HG03175 (cell line): ENCODE results near the gene CDT1.

ENCODE experiments used
- ATAC-seq: cut with Tn5 transposase; IDR thresholded peaks from one replicate; pipeline ENCODE4 v1.9.1; 2021; ENCODE audit warnings: mild to moderate bottlenecking, moderate library complexity; ENCODE audit not compliant: unreplicated experiment

CDT1 gene

DNA sequence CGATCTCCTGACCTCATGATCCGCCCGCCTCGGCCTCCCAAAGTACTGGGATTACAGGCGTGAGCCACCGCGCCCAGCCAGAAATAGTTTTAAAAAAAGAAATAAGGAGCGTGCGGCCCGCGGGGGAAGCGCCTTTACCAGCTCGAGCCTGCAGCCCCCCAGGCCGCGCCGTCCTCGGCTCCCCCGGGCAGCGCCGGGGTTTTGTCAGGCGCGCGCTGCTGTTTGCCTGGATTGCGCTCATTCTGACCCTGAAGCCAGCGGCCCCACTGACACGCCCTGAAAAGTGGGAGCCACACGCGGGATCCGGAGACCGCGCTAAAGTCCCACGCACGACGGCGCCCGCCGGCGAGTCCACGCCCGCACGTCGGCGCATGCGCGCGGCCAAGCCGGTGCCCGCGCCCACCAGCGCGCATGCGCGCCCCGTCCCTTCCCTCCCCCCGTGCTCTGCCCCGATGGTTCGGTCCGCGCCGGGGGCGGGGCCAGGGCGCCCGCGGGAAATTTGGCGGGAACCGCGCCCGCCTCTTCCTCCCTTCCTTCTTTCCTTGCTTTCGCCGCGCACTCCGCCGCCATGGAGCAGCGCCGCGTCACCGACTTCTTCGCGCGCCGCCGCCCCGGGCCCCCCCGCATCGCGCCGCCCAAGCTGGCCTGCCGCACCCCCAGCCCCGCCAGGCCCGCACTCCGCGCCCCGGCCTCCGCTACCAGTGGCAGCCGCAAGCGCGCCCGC, at the start of gene CDT1:
Gene CDT1, plus strand, starts transcription at position 526 of the 724 bp plus-strand sequence. Its CDS starts 43 bp downstream, at position 569.
- ATAC-seq: peak; percentile 57

DNA sequence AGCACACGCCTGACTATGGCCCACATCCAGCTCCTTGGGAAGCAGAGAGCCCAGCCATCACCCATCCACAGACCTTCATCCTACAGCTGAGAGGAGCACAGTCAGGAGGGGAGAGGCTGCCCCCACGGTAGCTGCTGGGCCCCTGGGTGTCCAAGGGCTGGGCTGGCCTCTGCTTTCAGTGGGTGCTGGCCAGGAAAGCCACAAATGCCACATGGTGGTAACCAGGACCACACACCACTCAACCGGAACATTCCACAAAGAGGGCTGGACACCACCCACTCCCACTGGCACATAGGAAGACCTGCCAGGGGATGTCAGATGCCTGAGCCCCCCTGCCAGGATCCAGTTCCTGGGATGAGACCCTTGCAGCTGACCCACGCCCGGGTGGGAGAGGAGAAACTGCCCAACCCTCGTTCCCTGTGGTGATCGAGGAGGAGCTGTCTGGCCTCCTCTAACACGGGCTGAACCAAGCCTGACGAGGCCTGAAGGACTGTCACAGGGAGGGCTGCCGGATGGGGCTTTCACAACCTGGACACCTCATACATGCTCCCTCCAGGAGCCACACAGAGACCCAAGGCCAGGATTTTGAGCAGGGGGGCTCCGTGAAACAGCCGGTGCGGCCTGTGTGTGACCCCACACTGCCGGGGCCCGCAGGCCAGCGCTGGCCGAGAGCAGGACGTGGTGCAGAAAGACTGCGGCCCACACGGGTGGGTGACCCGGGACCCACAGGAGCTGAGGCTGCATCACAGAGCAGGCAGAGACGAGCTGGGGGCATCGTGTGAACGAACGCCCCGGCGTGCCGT, 49.3 kb upstream of the CDT1 start:
- no peak for ATAC-seq

DNA sequence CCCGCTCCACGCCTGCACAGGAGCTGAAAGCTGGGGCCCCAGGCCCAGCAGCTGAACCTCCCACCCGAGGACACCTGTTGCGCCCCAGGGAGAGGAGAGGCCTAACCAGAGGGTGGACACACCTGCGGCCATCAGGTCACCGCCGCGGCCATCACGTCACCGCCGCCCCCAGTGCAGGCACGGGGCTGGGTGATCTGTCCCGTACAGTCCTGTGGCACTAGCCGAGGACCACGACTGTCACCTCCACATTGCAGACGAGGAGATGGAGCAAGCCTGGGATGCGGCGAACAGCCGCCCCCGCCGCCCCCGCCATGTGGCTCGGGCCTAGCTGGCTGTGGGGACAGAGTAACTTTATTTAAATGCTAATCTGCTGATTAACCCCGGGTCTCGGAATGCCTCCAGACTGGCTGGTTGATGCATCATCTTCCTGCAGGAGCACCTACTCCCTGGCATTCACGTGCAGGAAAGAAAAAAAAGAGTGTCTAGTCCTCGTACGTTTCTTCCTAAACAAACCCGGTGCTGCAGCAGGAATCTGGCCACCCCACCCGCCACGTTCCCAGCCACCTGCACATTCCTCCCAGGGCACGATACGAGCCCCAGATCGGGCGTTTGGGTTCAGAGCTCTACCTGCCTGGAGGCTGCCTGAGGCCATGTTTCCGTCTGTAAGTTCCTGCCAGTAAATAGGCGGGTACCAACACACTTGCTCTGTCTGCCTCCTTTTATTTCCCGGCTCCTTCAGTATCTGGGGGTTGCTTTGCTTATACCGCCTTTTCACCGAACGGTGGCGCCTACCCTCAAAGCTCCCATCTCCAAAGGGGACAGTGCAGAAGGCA, 48.5 kb upstream of the CDT1 start:
- no peak for ATAC-seq

DNA sequence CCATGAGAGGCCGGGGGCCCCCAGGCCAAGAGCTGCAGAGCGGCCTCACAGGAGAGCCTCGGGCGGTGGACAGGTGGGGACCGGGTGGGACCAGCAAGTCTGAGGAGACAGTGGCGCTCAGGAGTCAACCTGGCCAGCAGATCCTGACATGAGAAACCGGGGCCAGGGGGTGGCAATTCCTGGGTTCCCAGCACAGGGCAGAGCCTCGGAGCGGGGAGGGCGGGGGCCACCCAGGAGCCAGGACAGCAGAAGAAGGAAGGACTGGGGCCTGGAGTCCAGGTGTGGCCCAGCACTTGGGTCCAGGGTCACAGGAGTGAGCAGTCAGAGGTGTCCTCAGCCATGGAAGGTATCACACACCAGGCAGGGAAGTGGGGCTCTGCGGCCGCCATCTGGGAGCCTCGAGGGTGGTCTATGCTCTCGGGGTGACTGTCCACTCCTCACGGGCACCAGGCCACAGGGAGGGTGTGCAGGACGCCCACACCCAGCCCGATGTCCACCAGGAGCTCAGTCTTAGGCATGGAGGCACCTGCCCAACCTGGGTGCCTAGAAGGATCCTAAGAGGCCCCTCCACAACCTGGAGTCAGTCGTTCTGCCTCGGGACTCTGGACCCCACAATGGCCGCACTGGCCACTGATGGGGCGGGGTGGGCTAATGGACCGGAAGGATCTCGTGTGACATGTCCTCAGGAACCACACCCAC, 47.7 kb upstream of the CDT1 start:
- no peak for ATAC-seq

DNA sequence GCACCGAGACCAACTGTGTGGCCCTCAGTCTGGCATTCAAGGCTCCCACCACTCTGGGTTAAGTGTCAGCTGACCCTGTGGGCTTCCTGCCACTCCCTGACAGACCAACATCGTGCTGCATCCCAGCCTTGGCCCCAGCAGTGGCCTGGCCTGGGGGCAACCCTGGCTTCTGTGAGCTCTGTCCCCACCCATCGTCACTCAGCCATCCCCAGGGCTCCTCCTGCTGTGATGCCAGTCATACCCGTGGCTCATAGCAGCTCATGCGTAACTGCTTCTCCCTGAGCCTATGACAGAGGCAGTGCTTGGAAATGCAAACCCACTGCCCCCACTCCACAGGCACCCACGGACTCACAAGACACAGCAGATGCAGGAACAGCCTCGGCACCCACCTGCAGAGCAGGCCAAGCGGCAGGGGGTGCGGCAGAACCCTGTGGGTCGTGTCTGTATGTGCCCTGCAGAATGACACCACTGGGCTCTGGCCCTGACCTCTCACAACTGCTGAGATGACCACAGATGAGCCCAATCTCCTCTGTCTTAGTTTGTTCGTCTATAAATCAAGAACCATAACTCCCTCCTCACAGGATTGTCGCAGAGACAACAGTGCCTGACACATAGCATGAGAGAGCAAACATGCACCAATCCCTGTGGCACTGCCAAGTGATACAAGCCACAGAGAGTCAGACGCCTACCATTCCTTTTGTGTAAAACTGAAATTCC, 45.2 kb upstream of the CDT1 start:
- ATAC-seq: no peak

DNA sequence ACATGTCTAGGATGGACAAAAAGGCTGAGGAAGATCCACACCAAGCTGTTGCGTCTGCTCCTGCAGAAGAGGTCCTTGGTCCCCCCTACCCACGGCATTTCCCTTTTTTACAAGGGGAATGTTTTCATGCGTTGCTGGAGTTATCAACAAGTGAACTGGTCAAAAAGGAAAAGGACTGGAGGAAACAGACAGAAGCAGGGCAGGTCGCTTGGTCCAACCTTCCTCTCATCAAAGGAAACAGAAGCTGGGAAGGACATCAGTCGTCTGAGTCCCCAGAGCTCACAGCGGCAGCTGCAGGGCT, 44.7 kb upstream of the CDT1 start:
- no peak for ATAC-seq

DNA sequence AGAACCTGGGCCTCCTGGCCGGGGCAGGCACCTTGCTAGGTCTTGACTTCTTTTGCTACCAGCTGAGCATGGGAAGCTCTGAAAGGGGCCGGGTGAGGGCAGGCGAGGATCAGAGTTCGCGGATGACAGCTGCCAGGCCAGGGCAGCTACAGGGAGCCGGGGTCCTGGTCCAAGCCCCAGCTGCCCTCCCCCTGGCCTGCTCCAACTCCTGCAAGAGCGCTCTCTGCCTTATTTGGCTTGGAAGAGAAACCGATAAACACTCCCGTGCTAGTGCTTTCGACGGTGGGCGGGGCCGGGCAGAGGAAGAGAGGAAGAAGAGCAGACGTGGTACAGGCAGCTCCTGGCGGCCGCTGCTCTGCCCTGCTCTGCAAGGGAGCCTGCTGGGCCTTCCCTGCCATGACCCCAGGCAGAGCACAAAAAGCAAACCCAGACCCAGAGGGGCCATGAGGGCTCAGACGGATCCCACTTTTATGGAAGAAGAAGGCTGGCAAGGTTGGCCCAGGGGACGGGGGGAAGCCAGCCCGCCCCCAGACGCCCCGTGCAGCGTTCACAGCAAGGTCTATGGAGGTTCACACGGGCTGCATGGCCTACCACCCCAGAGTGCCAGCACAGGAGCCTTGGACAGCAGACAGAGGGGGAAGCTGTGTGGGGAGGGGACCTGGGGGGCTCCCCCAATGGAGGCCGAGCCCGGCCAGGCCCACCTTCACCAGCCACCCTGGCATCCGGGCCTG, 44.2 kb upstream of the CDT1 start:
- no peak for ATAC-seq

DNA sequence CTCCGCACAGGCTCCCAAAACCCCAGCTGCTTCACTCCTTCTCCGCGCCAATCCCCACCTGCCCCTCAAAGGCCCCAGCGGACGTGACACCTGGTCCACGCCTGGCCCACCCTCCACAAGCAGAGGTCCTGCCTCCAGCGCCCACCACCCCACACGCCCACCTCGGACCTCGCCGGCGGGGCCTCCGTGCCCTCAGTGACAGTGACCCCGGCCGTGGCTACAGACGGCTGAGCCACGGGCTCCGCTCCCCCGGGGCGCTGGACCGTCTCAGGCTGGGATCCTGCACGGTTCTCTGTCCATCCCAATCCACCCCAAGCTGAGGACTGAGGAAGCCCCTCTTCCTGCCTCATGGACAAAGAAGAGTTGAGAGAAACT, 43.6 kb upstream of the CDT1 start:
- ATAC-seq: no peak

DNA sequence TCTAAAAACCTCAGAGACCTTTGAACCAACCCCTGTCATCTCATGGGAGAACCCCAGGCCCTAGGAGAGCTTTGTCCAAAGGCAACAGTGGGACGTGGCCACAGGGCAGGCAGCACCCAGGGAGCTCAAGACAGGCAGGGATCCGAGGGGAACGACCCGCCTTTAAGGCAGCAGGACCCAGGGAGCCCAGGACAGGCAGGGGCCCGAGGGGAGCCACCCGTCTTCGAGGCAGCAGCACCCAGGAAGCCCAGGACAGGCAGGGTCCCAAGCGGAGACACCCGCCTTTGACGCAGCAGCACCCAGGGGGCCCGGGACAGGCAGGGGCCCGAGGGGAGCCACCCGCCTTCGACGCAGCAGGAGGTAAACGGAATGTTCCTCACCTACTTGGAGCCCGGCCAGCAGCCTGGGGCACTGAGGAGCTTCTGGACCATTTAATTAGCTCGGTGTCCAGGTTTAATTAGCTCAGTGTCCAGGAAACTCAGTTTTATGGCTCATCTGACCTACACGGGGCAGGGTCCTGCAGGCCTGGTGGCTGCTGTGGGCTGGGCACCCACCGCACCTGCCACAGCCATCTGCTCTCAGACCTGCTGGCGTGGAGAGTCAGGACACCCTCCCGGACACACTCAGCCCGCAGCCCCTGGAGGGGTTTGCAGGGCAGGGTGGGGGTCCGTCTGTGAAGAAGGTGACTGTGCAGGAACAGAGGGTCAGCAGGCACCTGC, 43.0 kb upstream of the CDT1 start:
- no peak for ATAC-seq

DNA sequence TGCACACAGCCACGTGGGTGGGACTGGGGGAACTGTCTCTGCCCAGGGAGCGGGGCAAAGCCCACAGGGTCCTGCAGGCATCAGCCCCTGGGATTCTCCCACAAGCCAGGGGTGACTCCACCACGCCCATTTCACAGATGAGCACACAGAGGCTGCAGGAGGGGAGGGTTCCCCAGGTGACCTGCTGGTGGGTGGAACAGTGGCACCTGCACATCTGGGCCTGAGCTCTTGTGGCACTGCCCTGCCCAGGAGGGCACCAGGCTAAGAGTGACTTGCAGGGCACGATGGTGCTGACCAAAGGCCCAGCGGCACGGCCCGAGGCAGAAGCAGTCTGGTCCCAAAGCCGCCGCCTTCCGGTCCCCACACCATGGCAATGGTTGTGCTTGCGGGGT, 42.5 kb upstream of the CDT1 start:
- ATAC-seq: no peak

DNA sequence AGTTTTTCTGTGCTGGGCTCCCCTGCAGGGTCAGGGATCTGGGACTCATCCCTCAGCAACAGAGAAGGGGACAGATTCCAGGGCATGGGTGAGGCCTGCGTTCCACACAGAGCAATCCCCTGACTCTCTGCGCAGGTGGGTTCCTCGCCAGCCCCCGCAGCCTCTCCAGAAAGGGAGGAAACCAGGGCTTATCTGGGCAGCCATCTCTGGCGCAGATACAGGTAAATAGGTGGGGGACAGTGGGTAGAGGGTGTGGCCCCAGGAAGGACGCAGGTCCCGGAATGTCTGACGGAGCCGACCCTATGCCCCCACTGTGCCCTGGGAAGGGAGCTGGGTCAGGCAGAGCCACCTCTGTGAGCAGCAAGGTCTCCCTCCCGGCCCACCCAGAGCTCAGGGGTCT, 41.8 kb upstream of the CDT1 start:
- no peak for ATAC-seq

DNA sequence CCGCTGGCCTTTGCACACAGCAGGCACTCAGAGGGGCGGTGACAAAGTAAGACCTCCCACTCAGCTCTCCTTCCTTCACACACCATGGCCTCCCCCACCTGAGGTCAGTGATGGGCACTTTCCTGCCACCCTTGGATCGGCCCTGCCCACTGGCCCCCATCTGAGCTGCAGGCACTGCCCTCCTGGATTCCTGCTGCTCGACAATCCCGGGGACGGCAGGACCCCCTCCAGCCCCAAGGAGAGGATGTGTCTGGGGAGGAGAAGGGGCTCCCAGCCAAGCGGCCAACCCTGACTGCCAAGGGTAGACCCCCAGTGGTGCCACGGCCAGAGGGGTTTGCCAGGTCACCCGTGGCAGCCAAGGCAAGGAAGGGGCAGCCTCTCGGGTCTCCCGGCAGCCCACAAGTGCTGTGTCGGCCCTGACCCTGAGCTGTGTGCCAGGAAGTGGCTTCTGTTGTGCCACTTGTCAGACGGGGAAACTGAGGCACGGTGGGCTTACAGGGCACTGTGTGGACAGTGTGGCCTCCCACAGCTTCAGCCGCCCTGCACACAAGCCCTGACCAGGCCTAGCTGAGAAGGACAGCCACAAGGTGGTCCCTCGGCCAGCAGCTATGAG, 41.2 kb upstream of the CDT1 start:
- ATAC-seq: no peak

DNA sequence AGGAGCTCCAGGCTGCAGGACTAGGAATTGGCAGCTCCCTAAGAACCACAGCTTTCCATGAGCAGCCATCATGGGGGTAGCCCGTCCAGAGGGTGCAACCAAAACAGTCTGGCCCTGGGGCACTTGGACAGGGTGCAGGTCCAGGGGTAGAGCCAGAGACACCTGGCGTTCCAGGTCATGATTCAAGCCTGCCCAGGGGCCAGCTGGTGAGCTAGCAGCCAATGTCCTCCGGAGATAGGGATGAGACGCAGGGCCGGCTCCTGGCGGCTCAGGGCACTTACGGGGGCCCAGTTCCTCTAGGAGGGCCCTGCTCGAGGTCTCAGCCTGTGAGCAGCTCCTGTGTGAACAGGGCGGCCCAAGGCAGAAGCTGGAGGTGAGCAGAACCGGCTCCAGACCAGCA, 40.6 kb upstream of the CDT1 start:
- no peak for ATAC-seq

DNA sequence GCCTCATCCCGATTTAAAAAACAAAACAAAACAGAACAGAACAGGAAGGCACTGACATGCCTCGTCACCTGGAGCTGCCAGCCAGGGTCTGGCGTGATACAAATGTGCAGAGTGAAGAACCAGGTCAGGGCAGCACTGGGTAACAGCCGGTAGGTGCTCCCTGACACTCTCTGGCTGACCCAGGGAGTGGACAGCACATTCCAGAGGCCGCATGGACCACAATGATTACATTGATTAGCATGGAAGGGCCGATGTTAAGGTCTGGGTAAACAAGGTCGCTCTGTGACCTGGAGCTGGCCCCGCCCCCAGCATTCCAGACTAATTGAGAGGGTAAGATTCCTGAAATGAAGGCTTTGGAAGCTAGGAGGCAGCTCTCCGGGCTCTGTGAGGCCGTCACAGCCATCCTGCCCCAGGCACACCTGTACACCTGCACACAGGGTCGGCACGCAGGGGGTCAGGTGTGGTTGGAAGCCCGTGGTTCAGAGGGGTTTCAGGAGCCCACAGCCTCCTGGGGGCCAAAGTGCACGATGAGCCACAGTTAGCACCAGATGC, 40.0 kb upstream of the CDT1 start:
- no peak for ATAC-seq

DNA sequence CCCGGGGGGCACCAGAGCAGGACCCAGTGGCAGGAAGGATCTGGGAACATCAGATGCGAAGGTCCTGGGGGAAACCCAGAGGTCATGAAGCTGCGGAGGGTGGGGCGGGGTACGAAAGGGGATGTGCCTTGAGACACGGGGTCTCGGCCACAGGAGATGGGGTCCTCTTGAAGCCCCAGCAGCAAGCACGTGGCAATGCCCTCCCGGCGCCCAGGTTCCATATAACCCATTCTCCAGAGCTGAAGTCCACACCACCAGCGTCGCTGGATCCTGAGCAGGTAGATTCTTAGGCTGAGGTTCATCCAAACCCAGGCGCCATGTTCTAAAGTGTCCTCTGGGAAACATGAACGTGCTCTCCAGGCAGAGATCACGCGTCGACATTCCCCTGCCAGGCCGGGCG, 39.5 kb upstream of the CDT1 start:
- ATAC-seq: no peak

DNA sequence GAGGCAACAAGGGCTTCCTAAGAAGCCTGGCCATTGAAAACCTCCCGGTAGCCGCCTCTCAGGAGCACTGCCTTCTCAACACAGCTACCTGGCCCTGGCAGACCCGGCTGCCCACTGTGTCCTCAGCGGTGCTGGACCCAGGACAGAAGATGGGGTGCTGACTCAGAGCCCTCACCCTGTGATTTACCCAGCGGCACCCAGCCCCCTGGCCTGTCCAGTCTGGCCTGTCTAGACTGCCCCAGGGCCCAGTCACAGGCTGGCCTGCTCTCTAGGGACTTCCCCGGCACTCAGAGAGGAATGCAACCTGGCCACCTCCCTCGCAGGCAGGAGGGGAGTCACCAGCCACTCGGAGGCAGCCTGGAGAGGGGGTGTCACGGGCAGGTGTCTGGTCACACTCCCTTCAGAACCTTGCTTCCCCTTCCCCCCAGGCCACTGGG, 38.7 kb upstream of the CDT1 start:
- ATAC-seq: no peak

DNA sequence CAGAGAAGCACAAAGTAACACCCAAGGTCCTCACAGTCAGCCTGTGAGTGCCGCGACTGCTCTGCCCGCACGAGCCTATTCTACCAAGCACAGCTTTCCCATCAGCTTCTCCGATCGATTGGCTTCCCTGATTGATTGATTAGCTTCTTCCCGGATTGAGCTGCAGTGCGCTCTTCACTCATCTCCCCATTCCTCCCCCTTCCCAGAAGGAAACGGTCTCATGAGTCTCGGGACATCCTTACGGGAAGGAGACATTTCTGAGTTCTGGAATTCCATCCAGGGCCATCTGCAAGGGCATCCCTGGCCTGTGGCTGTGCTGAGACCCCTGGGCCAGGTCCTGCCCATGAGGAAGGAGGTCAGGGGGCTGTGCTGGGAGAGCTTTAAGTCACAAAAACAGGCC, 36.6 kb upstream of the CDT1 start:
- ATAC-seq: no peak

DNA sequence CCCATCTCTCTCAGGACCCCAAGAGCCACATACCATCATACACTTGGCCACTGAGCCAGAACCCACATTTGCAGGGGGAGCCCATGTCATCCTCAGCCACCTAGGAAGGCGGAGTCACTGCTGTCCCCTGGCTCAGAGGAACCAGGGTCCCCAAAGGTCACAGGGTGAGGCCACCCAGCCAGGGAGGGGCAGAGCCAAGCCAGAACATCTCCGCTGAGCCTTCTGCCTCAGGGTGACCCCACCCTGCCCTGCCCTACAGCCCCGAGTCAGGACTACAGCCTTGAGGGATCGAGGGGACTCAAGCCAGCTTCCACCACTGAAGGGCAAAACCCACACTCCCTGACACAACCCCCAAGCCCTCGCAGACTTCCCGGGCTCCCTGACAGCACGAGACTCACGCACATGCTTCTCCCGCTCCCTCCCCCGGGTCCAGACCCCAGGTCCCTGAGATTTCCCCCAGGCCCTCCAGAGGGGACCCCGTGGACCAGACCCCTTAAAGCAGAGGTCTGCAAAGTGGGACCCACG, 36.0 kb upstream of the CDT1 start:
- no peak for ATAC-seq
